GM18519 (cell line): ENCODE results near the gene DNAJB6.
"Not testable (repeated sequence)": the region's sequence is repeated elsewhere in the genome, so short reads cannot be mapped to it uniquely, and the experiment has no call there.

Experiments
- ATAC-seq: cut with Tn5 transposase; IDR thresholded peaks from one replicate; pipeline ENCODE4 v1.9.1; 2021; ENCODE audit warnings: mild to moderate bottlenecking, moderate library complexity; ENCODE audit not compliant: unreplicated experiment, low FRiP score

The DNAJB6 gene

DNA sequence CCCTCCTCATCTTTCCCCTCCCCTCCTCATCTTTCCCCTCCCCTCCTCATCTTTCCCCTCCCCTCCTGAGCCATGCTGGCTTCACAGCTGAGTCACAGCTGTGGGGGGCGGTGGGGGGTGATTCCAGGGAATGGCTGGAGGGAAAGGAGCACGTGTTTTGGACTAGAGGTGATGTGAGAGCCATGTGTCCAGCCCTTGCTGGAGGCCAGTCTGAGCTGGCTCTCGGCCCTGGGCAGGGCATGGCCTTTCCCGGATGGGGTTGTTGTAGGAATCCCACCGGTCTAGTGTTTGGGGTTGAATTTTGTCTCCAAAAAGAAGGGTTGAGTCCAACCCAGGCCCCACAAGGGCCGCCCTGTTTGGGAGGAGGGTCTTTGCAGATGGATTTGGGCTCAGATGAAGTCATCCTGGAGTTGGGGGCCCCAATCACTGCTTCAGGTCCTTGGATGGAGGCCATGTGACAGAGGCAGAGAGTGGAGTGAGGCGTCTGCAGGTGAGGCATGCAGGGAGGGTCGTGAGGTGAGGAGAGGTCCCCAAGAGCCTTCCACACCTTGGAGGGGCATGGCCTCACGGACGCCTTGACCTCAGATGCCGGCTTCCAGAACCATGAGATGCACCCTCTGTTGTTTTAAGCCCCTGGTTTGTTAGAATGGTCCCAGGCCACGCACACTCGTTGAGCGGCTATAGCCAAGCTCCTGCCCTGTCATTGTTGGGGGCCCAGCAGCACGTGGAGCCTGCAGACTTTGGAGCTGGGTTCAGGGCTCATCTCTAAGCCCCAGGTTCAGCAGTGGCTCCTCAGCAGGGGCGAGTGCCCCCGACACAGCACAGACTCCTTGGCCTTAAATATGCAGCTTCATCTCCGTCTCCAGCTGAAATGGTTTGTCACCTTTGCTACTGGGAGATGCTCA lies 101.6 kb downstream of the DNAJB6 start:
- ATAC-seq, result no peak

DNA sequence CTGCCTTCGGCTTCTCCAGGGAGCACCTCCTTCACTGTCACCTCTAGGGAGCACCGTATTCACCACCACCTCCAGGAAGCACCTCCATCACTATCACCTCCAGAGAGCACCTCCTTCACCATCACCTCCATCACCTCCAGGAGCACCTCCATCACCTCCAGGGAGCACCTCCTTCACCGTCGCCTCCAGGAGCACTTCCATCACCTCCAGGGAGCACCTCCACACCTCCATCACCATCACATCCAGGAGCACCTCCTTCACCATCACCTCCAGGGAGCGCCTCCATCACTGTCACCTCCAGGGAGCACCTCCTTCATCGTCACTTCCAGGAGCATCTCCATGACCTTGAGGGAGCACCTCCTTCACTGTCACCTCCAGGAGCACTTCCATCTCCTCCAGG lies 102.3 kb downstream of the DNAJB6 start:
- no peak for ATAC-seq

DNA sequence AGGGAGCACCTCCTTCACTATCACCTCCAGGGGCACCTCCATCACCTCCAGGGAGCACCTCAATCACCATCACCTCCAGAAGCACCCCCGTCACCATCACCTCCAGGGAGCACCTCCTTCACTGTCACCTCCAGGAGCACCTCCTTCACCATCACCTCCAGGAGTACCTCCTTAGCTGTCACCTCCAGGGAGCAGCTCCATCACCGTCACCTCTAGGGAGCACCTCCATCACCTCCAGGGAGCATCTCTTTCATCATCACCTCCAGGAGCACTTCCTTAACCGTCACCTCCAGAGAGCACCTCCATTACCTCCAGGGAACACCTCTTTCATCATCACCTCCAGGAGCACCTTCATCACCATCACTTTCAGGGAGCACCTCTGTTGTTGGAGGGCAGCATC lies 103.0 kb downstream of the DNAJB6 start:
- no peak for ATAC-seq

DNA sequence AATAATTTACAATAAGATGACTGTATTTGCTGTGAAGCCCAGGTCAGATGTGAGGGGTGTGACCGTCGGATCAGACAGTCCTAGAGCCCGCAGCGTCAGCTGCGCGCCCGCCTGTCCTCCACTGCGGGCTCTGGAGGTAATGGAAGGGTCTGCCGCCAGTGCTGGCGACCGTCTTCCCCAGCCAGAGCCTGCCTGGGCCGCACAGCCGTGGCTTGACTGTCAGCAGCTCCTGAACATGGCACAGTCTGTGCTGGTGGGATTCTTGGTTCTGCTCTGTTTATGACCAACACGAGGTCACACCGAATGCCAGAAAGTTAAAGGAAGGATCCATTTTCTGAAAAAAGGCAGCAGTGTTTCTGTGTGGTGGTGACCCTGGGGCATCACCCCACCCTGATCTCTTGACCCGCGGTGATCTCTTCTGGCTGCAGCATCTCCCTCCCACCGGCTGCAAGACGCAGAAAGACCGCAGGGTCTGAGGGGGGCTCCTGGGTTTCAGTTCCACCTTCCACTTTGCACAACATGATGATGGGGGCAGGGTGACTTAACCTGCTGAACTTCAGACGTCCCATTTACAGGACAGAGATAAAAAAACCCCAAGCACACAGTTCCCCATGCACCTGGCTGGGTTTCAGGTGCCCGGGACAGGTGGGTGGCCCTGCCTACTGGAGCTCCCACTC lies 103.7 kb downstream of the DNAJB6 start:
- no peak for ATAC-seq

DNA sequence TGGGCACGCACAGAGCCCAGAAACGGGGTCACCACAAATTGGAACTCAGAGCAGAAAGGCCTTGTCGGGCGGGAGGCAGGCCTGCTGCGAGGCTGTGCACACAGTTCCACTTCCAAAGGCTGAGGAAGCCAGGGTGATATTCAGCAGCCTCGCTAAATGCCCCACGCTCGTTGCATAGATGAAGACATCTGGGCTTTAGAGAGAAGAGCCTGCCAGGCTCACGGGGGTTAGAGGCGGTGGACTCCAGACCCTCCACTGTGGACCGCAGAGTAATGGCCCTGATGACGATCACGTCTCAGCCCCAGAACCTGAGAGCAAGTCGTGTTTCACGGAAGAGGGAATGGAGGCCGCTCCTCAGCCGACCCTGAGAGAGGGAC lies 104.2 kb downstream of the DNAJB6 start:
- no peak for ATAC-seq

DNA sequence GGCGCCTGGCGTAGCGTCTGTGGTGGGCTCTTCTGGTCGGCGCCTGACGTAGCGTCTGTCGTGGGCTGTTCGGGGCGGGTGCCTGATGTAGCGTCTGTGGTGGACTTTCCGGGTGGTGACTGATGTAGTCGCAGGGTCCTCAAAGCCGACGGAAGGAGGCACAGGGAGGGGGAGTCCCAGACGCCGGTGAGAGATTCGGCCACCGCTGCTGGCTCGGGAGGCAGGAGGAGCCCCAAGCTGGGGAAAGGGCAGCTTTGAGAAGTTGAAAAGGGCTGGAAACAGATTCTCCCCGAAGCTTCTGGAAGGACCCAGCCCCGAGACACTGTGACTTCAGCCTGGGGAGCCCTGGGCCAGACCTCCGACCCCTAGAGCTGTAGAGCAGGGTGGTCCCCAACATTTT lies 105.7 kb downstream of the DNAJB6 start:
- no peak for ATAC-seq

DNA sequence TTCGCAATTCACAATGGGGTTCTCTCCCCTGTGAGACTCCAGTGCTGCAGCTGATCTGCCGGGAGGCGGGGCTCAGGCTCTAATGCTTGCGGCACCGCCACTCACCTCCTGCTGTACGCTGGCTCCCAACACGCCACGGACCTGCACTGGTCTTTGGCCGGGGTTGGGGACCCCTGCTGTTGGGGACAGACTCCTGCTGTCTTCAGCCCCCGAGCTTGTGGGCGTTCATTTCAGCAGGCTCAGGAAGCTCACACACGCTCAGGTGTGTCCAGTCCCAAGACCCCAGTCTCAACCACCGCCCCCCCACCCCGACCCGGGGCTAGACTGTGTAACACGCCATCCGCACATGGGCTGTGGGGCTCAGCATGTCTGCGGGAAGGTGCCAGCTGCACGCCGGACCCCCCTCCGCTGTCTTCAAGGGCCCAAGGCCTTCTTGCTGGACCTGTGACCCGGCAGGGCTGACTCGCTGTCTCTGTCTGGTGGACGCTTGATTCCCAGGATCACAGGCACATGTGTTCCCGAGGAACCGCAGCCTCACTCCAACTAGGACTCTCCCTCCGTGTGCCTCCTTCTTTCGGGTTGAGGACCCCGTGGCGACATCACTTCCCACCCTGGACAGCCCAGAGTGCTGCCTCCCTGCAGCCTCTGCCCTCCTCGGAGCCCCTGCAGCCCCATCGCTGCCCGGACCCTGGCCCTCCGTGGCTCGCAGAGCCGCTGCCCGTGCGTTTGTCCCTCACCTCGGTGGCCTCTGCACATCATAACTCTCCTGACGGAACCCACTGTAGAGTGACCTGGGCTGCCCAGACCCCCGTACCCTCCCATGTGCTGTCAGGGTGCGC lies 106.4 kb downstream of the DNAJB6 start:
- no peak for ATAC-seq

DNA sequence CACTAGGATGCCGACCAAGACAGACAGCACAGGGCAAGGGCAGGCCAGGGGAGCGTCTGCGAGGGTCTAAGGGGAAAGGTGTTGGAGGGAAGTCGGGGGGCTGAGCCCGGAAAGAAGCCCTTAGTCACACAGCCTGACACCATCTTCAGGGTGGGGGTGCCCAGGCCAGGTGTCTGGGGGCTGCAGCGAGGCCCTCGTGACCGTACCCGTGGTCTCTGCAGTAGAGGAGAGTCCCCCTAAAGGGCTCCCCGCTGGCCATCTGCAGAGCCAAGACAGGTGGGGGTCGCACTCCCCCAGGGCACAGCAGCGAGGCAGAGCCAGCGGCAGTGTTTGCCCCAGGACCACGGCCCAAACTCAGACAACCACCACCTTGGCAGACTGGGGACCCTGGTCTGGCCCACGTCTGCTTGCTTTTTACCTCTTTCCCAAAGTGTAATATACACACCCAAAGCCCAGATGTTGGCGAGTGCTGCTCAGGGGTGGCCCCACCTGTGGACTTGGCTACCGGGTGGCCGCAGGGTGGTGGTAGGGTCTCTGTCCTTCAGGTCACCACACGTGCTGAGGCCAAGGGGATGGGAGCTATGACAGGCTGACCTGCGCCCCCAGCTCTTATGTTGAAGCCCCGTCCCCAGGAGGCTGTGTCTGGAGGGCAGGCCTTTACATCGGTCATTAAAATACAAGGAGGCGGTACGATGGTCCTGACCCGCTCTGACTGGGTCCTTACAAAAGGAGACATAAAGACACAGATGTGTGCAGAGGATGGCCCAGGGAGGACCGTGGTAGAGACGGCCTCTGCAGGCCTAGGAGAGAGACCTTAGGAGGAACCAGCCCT lies 107.4 kb downstream of the DNAJB6 start:
- ATAC-seq, result no peak

DNA sequence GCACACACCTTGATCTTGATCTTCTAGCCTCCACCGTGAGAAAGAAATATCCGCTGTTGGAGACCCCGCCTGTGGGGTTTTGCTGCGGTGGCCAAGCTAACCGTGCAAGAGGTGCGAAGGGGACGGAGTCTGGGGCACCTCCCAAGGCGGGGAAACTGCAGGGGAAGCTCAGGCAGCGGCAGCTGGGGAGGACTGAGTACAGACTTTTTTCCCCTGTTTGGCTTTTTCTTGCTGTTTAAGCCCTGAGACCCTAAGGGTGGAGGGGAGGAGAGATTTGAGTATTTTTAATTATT lies 108.0 kb downstream of the DNAJB6 start:
- ATAC-seq, result no peak

DNA sequence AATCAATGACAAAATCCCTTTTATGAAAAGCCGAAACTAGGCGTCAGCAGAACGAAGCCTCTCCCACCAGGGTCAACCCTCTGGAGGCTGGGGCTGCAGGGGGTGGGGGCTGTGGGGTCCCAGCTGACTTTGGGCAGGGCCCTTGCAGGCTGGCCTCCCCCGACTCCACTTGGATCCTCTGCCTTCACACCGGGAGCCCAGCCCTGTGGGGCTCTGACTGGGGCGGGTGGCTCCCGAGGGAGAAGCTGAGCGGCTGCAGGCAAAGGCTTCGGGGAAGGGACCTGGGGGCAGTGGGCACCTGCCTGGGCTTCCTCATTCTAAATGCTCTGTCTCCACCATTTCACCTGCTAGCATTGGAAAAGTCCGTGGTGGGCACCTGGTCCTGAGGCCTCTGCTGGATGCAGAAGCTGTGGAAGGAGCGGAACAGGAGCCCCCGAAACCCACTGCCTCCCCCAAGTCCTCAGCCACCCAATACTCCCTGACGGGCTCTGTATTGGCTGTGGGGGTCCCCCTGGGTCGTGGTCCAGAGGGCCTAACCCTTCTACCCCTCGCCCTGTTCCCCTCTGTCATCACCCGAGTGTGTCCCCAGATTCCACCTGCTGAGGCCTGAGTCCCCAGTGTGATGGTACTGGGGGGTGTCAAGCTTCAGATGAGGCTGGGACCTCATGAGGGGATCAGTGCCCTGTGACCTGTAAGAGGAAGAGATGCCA lies 108.6 kb downstream of the DNAJB6 start:
- no peak for ATAC-seq

DNA sequence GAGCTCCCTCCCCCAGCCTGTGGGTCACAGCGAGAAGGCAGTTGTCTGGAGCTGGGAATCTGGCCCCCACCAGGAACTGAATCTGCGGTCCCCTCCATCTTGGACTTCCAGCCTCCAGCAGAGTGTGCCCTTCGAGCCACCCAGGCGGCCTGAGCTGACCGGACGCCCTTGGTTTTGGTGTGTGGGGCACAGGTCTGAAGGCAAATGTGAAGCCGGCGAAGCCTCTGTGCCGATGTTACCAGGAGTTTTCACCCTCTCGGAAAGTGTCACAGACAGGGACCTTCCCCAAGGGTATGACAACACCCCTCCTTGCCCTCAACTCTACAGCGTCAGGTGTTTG lies 109.1 kb downstream of the DNAJB6 start:
- ATAC-seq, result no peak

DNA sequence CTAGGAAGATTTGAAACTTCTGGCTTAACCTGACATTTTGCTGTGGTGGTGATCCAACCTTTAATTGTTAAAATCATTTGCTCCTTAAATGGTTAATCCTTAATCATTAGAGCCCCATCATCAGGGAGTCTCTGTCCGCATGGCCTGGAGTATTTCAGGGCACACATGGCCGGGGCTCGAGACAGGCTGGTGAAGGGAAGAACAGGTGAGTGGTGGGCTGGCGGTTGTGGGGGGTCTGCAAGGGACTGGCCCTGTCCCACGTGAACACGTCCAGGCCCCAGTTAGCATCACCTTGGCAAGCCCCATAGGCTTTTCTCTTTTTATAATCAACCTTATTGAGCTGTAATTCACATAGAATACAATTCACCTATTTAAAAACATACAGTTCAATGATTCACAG lies 109.5 kb downstream of the DNAJB6 start:
- no peak for ATAC-seq

DNA sequence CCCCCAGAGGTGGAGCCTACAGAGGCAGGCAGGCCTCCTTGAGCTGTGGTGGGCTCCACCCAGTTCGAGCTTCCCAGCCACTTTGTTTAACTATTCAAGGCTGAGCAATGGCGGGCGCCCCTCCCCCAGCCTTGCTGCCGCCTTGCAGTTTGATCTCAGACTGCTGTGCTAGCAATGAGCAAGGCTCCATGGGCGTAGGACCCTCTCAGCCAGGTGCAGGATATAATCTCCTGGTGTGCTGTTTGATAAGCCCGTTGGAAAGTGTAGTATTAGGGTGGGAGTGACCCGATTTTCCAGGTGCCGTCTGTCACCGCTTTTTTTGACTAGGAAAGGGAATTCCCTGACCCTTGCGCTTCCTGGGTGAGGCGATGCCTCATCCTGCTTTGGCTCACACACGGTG lies 117.2 kb downstream of the DNAJB6 start:
- ATAC-seq, result not testable (repeated sequence)

DNA sequence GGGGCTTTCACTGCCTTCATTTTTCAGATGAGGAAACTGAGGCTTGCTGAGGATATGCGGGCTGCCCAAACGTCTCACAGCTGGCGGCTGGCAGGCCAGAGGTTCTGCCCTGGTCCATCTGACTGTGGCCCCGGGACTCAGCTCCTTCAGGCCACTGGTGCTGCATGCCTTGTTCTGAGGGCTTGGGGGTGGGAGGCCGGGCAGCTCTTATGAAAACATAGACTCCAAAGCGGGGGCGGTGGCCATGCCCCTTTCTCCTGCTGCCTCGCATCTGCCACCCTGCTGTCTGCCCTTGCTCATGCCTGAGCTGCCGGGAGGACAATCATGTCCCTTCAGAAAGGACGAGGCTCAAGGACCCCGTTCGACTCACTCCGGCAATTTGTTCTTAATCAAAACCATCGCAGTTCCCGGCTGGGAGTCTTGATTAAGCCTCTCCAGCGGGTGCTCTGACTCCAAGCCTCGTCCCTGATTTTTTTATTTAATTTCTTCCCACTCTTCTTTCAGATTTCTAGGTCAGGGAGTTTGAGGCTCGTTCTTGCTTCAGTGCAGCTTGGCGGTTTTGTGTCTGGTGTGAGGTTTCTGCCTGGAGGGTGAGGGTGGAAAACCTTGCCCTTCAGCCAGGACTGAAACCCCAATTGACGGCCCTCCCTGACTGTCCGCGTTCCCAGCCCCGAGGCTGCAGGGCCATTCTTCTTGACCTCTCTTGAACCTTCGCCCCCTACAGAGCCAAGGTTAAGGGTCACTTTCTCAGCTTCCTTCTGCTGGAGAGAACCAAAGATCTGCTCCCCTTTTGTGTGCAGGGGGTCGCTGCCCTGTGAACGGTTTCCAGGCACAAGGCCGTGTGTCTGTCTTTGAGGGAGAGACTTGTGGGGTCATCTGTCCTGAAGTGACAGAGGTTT lies 120.8 kb downstream of the DNAJB6 start:
- no peak for ATAC-seq

DNA sequence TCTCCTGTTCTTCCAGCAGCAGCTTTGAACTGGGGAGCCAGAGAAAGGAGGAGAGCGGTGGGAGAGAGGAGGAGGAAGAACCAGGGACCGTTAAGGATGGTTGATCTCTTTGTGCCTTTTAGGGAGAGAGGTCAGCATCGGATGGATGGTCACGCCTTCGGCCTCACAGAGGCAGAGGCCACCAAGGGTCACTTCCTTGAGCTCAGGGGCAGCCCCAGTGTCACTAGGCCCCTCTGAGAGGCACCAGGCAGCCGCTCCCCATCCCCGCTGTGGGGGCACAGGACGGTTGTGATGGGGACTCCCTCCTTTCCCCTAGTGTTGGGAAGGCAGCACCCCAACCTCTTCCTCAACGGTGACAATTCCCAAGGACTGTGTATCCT lies 121.4 kb downstream of the DNAJB6 start:
- no peak for ATAC-seq

DNA sequence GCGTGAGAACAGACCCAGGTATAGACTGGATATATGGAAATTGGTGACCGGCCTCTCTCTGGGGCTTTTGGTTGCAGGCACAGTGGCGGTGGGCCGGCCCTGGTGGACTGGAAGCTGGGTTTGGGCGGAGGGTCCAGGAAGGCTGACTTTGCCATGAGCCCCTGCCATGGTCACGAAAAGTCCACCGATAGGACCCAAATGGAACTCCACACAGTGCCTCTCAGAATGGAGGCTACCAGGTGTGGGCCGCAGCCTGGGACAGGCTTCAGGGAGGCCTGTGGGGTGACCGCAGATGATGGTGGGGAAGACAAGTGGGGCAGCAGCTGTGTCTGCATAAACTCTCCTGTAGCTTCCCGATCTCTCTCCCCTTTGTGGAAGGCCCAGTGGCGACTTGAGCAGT lies 123.2 kb downstream of the DNAJB6 start:
- ATAC-seq, result no peak

DNA sequence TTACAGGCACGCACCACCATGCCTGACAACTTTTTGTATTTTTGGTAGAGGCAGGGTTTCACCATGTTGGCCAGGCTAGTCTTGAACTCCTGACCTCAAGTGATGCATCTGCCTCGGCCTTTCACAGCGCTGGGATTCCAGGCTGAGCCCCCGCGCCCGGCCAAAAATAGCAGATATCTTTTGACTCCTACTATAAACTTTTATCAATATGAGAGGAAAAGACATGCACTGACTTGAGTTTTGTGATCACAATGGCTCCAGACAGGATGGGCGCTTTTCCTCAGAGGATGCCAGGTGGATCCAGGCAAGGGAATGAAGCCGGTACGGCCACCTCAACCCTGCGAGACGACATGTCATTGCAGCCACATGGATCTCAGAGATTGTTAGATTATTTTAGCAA lies 123.9 kb downstream of the DNAJB6 start:
- no peak for ATAC-seq

DNA sequence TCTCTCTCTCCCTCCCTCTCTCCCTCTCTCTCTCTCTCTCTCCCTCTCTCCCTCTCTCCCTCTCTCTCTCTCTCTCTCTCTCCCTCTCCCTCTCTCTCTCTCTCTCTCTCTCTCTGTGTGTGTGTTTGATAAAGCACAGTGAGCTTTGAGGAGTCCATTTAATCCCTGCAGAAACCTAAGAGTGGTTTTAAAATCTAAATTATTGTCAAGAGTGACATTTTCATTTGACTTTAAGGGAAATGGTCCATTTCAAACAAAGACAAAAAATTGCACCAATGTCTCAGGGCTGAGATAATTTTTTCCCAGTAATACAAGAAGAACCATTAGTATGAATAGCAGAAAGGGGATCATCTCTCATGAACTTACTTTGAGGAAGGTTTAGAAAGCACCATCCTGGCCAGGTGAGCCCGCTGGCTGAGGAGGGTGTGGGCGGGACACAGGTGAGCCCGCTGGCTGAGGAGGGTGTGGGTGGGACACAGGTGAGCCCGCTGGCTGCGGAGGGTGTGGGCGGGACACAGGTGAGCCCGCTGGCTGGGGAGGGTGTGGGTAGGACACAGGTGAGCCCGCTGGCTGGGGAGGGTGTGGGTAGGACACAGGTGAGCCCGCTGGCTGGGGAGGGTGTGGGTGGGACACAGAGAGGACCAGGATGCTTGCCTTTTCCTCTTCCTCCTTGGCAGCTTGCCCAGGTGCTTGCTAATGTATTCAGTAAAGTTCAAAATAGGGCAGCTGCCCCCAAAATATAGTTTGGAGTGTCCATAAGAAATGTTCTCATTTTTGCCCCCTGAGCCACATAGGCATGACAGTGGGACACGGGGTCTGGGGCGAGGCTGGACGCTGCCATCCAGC lies 125.0 kb downstream of the DNAJB6 start:
- no peak for ATAC-seq
